AG08396 (cell line): ENCODE data around the gene MITF.
A peak's percentile ranks its signal among the peaks of the same experiment; 100 is the strongest.

Experiments used
- DNase-seq: peaks from one replicate; pipeline ENCODE4 v3.0.0; 2012; ENCODE audit warnings: low spot score, mixed read lengths

Gene MITF, protein sequence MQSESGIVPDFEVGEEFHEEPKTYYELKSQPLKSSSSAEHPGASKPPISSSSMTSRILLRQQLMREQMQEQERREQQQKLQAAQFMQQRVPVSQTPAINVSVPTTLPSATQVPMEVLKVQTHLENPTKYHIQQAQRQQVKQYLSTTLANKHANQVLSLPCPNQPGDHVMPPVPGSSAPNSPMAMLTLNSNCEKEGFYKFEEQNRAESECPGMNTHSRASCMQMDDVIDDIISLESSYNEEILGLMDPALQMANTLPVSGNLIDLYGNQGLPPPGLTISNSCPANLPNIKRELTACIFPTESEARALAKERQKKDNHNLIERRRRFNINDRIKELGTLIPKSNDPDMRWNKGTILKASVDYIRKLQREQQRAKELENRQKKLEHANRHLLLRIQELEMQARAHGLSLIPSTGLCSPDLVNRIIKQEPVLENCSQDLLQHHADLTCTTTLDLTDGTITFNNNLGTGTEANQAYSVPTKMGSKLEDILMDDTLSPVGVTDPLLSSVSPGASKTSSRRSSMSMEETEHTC

GRCh38 chr3:69739204-69740102 lies at the start of gene MITF:
Gene MITF (plus strand): TSS chr3:69739464. CDS start chr3:69739598, 134 bp downstream.
- DNase-seq: peak; percentile 94

DNA sequence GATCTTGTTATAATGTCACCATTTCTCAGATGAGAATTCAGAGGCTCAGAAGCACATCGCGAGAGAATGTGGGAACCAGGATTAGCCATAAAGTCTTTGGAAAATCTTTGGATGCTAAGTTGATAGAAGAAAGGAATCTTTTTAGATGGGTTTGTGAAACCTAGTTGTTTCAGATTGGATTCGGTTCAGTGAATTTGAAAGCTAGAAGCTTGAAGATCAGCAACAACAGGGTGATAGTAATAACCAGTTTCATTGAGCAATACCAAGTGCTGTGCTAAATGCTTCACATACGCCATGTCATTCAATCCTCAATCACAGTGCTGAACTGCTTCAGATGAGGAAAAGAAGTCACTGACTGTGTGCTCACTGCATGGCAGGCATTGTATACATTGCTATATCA lies 47.4 kb upstream of the MITF start:
- DNase-seq: no peak

DNA sequence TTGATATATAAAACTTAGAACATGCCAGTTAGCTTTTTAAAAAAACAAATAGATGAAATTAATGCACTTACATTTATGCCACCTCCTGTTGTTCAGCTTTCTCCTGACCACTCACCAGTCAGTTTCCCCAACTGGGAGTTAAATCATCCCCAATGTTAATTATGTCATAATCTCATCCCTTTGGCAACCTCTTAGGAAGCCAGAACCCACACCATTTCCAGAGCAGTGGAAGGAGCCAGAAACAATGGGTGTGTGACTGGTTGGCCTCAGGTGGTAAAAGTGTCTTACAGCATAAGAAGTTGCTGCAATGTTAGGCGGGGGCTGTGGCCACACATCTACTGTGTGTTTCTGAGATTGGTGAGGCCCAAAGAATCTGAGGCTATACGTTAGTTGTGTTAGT lies 46.5 kb upstream of the MITF start:
- no peak for DNase-seq

- DNase-seq: no peak
Observed at GRCh38 chr3:69695443-69695842, 43.8 kb upstream of the MITF start.

DNA sequence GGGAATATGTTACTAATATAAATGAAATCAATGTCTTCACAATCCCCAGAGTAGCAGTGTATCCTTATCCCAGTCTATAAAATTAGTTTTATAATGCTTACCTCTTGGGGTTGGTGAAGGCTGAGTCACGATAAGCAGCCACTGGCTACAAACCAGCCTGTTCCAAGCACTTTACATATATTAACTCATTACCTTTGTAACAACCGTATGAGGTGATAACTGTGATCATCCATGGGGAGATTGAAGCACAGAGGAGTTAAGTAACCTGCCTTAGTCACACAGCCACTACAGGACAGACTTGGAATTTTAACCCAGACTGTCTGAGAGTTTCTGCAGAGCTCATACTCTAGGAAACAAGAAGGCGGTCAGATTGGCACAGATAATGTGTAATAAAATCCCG lies 43.3 kb upstream of the MITF start:
- DNase-seq: no peak

DNA sequence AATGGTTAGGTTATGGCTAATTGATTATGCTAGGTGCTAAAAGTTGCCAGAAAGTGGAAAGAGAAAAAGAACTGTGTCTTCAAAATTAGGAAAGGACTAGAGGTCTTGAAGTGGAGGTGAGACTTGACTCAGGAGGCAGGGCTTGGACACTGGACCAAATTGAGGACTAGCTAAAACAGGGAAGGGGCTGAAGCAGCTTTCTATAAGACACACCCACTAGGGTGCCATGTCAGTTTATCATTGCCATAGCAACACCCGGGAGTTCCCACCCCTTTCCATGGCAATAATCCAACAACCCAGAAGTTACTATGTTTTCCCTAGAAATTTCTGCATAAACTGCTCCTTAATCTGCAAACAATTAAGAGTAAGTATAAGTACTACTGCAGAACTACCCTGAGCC lies 42.9 kb upstream of the MITF start:
- DNase-seq: no peak

DNA sequence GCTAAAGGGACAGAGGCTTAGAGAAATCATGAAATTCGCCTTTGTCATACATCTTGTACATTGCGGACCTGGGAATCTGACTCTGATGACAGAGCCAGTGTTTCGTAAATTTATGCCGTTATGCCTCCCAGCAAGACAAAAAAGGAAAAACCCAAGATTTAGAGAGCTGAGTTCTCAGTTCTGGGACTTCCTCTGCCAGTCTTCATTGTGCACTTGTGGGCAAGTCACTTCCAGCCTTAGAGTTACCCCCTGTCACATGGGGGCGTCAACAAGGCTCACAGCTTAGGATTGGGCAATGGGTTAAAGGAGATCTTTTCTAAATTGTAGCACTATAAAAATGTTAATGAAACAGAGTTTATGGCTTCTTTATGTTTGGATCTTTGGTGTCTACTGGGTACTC lies 41.9 kb upstream of the MITF start:
- no peak for DNase-seq

GRCh38 chr3:69698728-69699127 lies 40.5 kb upstream of the MITF start:
- DNase-seq: no peak

GRCh38 chr3:69699183-69699582 lies 40.1 kb upstream of the MITF start:
- no peak for DNase-seq

DNA sequence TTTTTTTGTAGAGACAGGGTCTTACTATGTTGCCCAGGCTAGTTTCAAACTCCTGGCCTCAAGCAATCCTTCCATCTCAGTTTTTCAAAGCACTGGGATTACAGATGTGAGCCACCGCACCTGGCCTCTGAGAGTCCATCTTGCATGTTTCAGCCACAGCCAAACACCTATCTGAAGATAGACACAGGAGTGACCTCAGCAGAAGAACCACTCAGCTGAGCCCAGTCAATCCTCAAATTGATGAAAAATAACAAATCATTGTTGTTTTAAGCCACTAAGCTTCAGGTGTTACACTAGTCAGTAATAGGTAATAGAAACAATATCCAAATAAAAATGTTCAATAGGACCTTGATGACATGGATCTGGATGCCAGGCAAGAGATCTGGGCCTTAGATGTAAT lies 38.3 kb upstream of the MITF start:
- no peak for DNase-seq

- peak; percentile 47 for DNase-seq
Observed at GRCh38 chr3:69710153-69710977, 28.9 kb upstream of the MITF start.

GRCh38 chr3:69712269-69712668 lies 27.0 kb upstream of the MITF start:
- no peak for DNase-seq

- no peak for DNase-seq
Observed at GRCh38 chr3:69712933-69713332, 26.3 kb upstream of the MITF start.

DNA sequence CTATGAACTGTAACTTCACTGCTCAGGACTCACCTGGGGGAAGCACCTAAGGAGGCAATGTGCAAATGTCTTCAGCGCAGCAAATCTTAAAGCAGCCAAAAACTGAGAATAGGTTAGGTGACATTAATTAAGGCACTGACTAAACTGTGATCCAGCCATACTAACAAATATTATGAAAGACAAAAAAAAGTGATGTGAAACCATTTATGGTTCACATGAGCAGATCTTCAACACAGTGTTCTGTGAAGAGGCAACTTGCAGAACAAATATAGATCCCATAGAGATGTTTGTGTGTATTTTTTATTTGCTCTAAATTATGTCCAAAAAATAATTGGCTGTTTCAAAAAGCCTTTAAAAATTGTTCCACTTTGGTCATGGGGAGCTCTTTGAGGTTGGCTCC lies 24.1 kb upstream of the MITF start:
- no peak for DNase-seq

DNA sequence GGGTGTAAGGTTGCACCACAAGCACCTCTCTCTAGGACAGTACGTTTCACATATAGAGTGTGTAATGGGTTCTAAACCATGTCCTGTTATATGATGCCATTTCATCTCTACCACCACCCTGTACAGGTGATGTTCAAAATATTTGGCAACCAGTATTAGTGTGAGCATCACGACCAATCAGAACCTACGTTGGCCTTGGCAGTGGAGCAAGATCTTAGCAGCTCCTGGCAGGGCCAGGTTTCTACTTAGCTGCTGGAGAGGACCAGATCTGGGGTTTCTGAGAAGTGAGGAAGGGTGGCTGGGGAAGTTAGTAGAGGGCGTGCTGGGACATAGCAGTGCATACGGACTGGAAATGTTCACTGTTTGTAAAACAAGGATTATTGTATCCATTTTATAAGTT lies 23.1 kb upstream of the MITF start:
- DNase-seq: no peak

DNA sequence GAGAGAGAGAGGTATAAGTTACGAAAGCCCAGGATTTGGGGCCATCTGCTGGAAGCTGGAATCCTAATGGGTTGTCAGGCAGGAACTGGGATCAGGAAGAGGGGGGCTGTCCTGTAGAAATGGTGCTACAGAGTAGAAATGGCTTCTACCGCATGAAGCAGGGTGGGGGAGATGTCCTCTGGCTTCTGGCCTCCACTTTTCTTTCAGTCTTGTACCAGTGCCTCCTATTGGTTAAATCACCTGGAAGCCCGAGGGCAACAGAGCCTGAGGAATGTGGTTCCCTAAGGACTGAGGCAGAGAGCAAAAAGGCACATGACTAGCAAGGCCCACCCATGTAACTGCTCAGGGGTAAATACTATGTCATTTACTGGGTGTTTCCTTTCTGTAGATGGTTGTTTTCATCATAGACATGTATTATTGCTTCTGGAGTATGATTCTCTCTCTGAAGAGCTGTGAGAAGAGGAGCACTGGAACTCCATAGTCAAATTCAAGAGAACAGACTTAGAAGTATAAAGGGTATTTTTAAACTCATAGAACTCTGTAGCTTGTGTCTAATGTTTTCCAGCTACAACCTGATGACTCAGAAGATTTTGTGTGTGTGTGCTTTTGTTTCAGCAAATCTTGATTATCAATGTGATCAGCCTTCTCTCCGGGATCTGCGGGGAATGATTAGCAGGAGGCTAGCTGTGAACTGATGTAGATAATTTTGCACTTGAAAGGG lies 20.2 kb upstream of the MITF start:
- DNase-seq: no peak

DNA sequence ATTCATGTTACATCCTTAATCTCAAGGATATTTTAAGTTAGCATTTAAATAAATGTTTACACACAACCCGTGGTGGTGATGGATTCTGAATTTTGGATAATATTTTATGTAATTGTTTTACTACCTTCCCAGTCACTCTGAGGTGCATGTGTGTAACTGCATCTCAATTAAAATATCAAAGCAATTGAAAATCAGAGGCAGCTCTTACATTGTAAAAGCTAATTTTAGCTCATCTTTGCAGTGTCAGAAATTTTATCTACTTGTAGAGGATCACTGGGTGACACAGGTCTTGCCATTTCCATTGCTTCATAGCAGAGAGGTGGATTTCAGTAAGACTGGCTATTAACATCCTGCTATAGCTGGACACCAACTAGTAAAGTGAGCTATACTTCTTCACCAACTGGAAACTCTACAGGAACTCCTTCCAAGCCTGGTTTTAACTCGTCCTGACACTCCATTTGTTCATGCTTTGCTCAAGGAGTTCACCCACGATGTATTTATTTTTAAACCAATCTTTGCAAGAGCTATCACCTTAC lies 19.6 kb upstream of the MITF start:
- DNase-seq: no peak

DNA sequence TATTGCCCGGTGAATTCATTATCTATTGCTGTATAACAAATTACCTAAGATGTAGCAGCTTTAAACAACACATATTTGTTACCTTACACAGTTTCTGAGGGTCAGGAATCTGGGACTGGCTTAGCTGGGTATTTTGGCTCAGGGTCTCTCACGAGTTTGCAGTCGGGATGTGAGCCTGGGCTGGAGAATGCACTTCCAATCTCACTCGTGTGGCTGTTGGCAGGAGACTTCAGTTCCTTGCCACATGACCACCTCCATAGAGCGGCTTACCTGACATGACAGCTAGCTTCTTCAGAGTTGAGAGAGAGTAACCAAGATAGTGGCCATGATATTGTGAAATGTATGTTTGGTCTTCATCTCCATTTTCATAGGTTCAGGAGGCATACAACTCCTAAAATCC lies 18.4 kb upstream of the MITF start:
- DNase-seq: no peak

- no peak for DNase-seq
Observed at GRCh38 chr3:69723389-69723788, 15.9 kb upstream of the MITF start.

GRCh38 chr3:69724722-69725435 lies 14.4 kb upstream of the MITF start:
- DNase-seq: no peak
